HG03175 (cell line): Measurements from ENCODE around the gene BAG1.

Experiments
- ATAC-seq: cut with Tn5 transposase; IDR thresholded peaks from one replicate; pipeline ENCODE4 v1.9.1; 2021; ENCODE audit warnings: mild to moderate bottlenecking, moderate library complexity; ENCODE audit not compliant: unreplicated experiment

Gene BAG1

DNA sequence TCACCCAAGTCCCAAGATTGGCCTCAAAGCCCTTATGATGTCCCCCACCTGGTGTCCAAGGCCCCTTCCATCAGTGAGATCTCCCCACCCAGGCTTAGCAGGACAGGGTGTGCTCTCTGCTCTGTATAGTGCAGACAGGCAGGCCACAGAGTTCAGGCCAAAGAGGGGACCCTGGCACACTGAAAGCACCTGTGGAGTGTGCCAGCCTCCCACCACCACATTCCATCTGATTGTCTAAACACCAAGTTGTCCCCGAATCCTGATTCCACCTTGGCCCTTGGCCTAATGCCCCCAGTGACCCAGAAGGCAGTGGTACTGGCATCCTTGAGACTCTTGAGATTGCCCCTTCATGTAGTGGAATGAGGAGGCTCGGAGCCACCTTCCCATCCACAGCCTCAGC is 19.2 kb downstream of the BAG1 start:
- ATAC-seq, result no peak

DNA sequence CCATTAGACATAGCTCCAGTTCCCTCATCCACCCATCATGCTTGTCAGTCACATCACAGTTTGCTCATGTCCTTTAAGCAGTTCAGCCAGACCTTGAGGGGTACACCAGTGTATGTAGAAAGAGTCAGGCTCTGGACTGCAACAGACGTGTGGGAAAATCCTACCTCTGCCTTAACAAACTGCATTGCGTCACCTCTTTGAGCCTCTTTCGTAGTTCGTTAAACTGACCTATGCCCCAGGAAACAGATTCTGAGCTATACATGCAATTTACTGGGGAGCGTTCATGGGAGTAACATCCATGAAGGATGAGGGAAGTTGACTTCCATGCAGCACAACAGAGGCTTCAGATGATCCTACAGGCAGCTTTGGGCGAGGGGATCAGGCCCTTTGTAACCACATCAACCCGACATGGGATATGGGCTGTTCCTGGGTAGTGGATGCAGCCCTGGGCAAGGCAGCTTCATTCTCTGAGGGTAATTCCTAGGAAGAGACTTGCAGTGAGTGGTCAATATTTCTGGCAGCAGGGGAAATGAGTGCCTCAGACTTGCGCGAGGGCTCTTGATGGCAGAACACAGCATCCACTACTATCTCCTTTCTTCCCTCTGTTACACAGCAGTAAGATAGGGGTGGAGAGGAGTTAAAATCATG is 20.2 kb downstream of the BAG1 start:
- ATAC-seq, result no peak

DNA sequence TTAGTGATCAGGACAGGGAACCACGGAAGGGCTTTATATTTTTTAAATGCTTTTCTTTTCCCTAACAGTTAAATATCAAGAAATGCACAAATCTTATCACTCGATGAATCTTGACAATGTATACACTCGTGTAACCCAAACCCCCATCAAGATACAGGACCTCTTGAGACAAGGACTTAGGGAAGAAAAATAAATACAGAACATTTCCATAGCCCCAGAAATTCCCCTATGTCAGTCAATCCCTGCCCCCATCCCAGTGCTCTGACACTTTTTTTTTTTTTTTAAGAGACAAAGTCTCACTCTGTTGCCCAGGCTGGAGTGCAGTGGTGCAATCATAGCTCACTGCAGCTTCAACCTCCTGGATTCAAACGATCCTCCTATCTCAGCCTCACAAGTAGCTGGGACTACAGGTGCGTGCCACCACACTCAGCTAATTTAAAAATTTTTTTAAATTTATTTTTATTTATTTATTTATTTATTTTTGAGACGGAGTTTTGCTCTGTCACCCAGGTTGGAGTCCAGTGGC is 21.8 kb downstream of the BAG1 start:
- ATAC-seq, result no peak

DNA sequence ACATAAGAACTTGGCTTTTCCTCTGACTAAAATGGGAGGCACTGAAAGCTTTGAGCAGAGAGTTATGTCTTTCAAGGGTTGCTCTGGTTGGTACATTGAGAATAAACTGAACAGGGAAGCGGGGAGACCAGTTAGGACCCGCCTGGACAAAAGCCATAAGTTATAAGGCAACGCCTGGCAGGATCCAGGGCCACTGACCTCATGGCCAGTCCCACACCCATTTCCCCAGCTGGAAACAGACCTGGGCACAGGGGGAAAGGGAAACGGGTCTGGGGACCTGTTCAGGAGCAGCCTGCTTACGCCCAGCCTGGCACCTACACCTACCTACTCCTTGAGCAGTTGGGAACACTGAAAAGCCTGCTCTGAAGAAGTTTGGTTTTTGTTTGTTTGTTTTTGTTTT is 23.2 kb downstream of the BAG1 start:
- no peak for ATAC-seq

DNA sequence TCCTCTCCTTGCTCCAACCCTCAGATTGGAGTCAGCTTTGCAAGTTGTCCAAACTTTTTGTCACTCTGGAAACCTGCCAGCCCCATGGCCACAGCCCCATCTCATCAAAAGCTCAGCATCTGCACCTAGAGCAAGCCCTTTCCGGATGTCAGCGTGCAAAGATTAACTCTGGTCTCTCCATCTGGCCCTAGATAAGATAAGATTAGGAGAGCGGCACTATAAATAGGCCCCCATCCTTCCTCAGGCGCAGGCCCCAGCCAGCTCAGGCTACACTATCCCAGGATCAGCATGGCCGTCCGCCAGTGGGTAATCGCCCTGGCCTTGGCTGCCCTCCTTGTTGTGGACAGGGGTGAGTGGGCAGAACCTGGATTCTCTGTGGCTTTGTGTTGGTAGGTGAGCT is 24.6 kb downstream of the BAG1 start, which contains the start of gene SPINK4:
SPINK4 (plus strand) TSS at position 247 of the 400 bp plus-strand sequence; CDS start at position 289, 42 bp downstream.
- ATAC-seq, result no peak

DNA sequence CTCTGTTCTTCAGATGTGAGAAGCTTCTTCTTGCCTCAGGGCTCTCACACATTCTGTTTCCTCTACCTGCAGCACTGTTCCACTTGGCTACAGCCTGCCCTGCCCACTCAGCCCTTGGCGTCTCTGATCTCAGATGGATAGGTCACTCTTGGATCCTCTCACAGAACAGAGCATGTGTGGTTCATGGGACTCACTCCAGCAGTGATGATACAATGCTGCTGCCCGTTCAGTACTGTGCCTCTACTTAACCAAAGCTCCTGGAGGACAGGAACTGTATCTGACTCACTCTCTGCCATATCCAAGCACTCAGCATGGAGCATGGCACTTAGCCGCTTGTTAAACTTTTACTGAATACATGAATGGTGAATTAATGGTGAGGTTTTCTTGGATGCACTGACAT is 27.9 kb downstream of the BAG1 start:
- no peak for ATAC-seq

DNA sequence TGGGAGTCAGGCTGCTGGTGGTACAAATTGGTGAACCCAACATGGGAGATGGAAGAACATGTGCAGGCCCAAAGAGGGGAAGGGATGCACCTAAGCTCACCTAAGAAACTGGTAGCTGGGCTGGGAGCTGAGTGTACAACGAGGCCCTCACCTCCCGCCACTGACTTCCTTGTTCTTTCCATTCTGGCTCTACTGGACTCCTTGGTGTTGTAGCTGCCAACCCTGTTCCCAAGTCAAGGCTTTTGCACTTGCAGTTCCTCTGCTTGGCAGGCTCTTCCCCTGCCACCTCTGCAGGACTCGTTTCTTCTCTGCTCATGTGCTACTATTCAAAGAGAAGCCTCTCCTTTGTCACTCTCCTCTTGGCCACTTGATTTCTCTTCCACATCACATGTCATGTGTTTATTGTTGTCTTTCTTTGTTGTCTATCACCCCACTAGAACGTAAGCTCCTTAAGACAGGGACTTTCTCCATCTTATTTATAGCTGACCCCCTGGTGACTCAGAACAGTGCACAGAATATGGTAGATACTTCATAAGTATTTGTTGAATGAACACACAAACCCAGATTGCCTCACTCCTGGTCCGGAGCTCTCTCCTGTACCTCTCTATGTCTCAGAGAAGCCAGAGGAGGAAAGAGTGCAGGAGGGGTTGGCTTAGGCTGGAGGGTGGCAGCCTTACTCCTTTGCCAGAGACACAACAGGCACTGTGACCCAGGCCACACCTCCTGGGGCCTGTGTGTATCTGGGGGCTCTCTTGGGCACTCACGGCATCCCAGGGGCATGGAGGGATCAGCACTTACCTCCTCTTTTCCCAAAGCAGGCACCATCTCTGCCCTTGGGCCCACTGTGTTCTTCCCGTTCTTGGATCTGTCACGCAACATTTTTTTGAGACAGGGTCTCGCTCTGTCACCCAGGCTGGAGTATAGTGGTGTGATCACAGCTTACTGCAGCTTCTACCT is 29.7 kb downstream of the BAG1 start:
- no peak for ATAC-seq

DNA sequence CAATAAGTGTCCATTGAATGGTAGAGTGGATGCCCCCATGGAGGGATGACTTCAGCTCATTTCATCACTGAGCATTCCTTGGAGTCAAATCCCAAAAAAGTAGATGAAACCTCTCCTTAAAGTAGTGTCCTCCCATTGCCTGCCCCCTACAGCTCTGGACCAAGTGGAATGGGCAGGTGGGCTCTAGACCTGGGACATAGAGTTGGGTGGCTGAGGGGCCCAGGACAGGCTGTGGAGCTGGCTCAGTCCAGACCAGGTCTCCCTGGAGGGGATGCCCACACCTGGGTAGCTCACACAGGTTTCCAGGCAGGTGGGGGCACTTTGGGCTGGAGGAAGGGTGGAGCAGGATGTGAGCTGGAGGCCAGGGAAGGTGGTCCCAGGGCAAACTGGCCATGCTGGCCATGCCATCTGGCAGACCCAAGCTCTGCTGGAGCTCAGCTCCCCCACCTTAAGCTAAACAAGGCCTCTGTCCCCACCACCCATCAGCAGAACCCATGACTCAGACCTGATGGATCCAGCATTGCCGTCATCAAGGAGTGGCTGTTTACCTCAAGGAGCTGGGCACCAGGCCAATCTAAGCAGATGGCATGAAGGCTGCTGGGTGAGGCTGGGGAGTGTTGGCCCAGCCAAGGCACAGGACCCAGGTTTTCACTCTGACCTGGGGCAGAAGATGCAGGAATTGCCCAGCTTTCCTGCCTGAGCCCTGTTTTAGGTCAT is 30.7 kb downstream of the BAG1 start:
- ATAC-seq, result no peak

DNA sequence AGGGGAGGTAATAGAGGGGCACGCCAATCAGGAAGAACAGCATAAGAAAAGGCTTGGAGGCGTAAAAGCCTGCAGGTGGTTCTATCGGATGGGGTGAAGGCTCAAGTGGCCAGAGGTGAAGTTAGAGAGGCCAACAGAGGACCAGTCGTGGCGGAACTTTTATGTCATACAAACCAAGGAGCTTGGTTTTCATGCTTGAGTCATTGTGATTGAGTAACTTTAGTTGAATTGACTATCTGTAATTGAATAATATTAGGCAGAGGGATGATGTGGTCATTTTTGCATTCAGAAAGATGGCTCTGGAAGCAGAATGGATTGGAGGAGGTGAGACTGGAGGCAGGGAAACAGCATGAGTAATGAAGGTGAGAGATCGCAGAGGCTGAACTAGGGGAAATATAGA is 31.7 kb downstream of the BAG1 start:
- no peak for ATAC-seq

DNA sequence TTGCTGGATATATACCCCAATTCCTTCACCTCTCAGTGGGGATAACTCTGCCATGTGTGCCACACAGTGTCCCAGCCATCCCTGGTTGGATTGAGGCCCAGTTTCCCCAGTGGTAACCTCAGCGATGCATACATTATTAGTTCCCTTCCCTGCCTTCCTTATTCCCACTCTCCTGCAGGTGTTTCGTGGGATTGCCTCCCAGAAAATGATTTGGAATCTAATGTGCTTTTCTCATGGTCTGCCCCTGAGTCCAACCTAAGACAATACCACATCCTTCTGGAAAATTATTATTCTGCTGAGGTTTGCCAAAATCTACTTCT is 32.9 kb downstream of the BAG1 start:
- no peak for ATAC-seq

DNA sequence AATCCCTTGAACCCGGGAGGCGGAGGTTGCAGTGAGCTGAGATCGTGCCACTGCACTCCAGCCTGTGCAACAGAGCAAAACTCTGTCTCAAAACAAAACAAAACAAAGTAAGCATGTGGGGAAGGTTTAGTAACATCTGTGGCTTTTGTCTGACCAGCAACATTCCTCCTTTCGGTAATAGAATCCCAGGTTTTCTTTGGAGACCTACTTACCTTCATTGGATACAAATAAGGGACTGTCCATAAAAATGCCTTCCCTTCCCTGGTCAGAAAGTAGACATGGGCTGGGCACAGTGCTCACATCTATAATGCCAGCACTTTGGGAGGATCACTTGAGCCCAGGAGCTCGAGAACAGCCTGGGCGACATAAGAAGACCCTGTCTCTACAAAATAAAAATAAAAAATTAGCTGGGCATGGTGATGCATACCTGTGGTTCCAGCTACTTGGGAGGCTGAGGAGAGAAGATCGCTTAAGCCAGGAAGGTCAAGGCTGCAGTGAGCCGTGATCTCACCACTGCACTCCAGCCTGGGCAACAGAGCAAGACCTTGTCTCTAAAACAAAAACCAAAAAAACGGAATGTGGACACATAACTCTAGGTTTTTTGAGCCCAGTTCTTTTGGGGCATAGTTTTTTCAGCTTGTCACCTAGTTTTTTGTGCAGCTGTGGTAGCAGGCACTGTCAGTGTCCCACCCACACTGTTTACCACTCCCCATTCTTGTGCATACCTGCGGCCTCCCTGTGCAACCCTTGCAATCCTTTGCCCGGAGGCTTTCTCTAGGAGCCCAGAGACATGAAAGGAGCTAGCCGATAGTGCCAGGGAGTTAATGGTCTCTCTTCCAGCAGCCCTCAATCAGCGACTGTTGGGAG is 33.5 kb downstream of the BAG1 start:
- ATAC-seq, result no peak

DNA sequence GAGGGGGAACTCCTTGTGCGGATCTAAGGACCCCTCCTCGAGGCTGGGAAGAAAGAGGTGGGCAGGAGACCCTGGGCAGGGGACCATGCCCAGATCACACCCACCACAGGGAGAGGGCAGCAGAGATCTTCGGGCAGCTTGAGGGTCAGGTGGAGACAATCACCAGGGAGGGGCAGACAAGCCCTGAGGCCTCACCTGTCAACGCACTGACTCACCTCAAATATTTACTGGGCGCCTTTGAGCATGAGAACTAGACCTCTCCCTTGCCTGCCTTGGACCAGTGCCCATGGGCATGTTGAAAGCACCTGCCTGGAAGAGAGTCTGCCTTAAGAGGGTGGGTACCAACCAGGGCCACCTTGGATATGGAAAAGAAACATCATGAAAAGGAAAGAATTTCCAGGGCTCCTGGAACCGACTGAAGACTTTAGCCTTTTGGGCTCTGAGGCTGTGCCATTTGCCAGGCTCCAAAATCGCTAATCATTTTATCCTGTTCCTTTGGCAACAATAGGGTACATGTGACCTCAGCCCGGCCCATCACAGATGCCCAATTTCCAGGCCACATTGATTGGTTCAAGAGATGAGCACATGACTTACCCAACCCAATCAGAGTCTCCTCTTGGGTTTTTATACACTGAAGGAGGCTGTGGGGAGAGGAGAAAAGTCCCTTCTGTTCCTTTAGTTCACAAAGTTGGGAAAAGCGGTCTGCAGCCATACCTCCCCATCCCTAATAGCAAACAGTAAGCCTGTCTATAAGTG is 35.0 kb downstream of the BAG1 start:
- no peak for ATAC-seq

DNA sequence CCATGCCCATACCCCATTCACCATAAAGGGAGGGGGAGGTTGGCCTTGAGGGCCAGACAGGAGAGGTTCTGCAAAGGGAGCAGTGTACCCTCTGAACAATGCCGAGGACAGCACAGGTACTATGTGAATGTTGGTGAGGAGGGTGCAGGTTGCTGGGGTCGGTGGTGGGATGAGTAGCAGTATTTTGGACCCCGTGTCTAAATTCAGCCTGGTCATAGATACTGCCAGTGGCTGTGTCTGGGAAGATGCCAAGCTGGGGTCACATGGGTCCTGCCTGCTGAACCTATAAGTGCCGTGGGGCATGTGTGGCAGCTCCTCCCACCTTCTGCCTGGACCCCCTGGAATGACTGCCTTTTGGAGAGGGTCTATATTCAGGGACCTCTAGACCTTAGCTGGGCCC is 35.9 kb downstream of the BAG1 start:
- no peak for ATAC-seq

DNA sequence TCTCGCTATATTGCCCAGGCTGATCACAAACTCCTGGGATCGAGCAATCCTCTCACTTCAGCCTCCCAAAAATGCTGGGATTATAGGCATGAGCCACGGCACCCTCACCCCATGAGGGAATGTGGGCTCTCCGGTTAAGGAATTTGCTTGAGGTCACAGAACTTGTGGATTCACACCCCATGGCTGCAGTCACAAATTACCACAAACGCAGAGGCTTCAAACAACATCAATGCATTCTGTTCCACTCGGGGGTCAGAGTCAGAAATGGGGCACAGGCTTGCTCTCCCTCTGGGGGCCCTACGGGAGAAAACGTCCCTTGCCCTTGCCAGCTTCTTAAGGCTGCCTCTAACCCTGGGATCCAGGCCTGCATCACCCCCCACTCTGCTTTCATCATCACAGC is 36.8 kb downstream of the BAG1 start:
- ATAC-seq, result no peak

DNA sequence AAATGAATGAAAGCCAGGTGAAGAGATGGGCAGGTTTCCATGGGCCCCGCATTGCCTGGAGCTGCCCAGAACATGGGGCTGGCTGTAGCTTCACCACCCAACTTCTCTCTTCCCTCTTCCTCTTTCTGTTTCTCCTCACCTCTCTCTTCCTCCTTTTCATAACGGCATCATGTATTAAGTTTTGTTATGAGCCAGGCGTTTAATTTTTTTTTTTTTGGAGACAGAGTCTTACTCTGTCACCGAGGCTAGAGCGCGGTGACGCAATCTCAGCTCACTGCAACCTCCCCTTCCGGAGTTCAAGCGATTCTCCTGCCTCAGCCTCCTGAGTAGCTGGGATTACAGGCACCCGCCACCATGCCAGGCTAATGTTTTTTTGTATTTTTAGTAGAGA is 37.5 kb downstream of the BAG1 start:
- peak; percentile 63 for ATAC-seq

DNA sequence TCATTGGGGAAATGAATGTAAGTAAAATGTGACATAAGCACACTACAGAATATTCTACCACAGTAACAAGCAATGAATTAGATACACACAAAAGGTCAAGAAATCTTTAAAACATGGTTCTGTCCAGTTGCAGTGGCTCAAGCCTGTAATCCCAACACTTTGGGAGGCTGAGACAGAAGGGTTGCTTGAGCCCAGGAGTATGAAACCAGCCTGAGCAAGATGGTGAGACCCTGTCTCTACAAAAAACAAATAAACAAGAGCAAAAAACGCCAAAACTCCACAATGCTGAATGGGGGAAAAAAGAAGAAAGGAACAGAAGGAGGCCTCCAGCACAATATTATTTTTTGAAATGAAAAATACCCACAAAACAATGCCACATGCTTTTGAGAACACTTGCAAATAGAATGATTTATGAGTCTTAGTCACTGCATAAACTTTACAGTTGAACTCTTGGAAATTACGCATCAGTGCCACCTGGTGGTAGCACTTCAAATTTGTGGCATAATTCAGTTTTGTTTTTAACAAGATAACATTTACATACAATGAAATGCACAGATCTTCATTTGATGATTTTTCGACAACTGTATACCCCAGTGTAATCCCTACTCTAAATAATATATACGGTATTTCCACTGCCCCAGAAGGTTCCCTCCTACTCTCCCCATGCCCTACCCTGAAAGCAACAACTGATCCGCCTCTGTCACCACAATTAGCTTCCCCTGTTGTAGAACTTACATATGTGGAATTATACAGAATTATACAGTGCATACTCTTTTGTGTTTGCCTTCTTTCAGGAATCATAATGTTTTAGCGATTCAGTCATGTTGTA is 39.0 kb downstream of the BAG1 start:
- no peak for ATAC-seq

DNA sequence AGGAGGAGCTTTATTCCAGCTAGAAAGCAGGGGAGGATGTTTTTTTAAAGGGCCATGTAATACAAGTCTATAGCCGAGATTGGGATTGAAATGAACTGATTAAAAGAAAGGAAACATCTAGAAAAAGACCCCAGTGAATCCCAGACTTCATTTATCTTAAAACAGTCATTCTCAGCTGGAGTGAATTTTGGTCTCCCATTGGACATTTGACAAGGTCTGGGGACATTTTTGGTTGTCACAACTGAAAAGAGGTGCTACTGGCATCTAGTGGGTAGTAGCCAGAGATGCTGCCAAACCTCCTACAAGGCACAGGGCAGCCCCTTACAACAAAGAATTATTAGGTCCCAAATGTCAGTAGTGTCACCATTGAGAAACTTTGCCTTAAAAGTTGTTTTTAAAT is 40.8 kb downstream of the BAG1 start:
- ATAC-seq, result no peak

DNA sequence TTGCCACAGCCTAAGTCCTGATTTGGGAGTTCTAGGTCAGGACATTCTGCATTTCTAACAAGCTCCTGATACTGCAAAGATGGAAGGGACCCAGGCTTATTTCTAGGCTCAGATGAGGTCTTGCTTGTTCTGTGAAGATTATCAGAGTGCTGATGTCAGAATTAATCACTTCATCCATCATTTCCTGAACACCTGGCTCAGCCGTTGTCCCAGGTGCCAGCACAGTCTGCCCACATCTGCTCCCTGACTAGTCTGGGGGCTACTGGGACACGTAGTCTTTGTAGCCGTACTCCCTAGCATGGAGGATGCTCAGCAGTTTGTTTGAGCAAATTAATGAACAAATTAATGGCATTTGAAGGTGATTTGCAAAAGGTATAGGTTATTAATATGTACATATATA is 42.5 kb downstream of the BAG1 start:
- no peak for ATAC-seq

DNA sequence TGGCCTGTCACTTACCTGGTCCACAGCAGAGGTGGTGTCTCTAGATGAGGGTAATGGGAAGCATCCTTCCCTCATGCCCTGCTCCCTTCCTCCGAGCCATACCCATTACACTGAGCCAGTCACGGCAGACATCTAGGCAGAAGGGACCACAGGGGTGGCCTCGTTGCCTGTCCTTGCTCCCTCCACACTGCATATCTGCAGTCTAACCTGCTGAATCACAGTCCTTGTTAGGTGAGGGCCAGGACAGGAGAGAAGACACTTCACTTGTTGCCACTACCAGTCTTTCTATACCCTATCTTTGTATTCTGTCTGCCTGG is 43.0 kb downstream of the BAG1 start:
- no peak for ATAC-seq
